GM21737 (cell line): ENCODE results near the gene TPM4.

ENCODE experiments used
- ATAC-seq: cut with Tn5 transposase; IDR thresholded peaks from one replicate; pipeline ENCODE4 v1.9.1; 2021; ENCODE audit warnings: mild to moderate bottlenecking, moderate library complexity; ENCODE audit not compliant: unreplicated experiment

TPM4 gene

GRCh38 chr19:16041299-16041990, 34.9 kb upstream of the TPM4 start:
- ATAC-seq, result no peak

GRCh38 chr19:16041991-16042386, 34.3 kb upstream of the TPM4 start:
- no peak for ATAC-seq

DNA sequence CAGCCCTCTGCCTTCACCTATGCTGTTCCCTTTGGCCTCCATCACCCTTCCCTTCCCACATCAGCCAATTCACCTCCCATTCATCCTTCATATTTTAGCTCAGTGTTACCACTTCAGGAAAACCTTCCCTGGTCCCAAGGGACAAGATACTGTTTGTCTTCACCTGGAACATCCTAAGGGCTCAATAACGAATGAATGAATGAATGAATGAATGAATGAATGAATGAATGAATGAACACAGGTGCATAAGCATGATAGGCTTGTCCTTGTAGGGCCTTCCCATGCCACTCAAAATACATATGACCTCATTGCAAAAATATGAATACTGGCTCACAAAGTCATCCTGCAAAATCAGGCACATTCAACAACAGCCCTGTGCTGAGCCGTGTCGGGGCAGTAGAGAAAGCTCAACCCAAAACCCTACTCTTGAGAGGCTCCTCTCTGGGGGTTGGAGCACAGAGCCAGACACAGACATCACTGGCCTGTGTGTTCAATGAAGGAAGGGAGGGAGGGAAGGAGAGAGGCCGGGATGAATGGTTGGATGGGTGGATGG, 33.7 kb upstream of the TPM4 start:
- ATAC-seq, result no peak

GRCh38 chr19:16043156-16043757, 33.0 kb upstream of the TPM4 start:
- ATAC-seq, result no peak

DNA sequence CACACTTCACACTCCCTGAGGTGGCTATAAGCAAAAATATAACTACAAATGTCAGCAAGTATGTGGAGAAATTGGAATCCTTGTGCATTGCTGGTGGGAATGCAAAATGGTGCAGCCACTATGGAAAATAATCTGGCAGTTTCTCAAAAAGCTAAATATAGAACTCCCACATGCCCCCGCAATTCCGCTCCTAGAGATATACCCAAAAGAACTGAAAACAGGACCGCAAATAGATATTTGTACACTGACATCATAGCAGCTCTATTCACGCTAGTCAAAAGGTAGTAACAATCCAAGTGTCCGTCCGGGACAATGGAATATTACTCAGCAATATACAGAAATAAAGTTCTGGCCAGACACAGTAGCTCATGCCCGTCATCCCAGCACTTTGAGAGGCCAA, 31.5 kb upstream of the TPM4 start:
- no peak for ATAC-seq

GRCh38 chr19:16045171-16045570, 31.1 kb upstream of the TPM4 start:
- no peak for ATAC-seq

- no peak for ATAC-seq
Measured at GRCh38 chr19:16045893-16046292, 30.4 kb upstream of the TPM4 start.

DNA sequence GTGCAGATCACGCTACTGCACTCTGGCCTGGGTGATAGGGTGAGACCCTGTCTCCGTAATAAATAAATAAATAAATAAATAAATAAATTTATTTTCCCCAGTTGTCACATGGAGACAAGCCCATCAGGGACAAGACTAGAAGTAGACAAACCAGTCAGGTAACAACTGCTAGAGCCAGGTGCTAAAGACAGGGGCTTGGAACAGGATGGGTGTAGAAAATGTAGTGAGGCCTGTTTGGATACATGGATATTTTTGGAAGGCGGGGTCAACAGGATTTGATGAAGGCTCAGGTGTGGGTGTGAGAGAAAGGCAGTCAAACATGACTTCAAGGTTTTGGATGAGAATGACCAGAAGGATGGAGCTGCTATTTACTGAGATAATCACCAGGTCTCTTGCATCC, 27.7 kb upstream of the TPM4 start:
- ATAC-seq, result no peak

DNA sequence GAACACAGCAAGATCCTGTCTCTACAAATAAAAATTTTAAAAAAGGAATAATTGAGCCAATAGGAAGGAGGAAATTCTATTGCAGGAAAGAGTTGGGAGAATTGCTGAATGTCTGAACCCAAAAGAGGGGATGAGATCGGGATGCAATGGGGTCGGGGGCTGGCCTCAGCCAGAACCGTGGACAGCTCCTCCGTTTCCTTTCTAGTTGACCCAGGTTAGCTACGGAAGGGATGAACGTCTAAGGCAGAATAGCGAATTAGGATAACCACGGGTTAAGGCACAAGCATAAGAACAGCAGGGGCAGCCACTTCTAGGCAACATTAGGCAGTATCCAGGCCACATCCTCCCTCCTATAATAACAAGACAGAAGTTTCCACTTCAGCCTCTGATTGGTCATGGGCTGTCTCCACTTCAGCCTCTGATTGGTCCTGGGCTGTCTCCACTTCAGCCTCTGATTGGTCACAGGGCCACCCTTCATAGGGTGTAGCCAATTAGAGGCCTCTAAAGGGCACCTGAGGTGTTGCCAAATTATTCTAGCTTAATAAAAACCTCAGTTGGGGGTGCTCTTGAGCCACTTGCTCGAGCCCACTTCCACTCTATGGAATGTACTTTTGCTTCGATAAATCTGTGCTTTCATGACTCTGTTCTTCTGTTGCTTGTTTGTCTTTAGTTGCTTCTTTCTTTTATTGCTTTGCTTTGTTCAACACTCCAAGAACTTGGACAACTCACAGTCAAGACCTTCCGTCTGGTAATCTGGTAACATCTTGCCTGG, 24.9 kb upstream of the TPM4 start:
- no peak for ATAC-seq

DNA sequence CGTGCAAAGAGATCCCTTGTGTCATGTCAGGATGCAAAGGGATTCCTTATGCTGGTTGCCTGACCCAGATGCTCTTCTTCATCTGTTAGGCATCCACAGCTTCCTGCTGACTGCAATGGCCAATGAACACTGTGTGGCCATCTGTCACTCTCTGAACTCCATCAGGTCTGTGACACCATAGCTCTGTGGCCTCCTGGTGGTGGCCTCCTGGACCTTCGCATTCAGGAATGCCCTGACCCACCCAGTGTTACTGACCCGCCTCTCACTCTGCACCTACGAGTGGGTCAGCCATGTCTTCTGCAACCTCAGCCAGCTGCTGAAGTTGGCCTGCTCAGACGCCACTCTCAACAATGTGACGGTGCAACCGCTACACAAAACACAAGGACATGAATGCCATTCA, 23.9 kb upstream of the TPM4 start:
- ATAC-seq, result no peak

GRCh38 chr19:16057062-16057461, 19.2 kb upstream of the TPM4 start:
- ATAC-seq, result no peak

- ATAC-seq, result no peak
Measured at GRCh38 chr19:16060294-16060693, 16.0 kb upstream of the TPM4 start.

GRCh38 chr19:16061943-16062342, 14.4 kb upstream of the TPM4 start:
- ATAC-seq, result no peak

DNA sequence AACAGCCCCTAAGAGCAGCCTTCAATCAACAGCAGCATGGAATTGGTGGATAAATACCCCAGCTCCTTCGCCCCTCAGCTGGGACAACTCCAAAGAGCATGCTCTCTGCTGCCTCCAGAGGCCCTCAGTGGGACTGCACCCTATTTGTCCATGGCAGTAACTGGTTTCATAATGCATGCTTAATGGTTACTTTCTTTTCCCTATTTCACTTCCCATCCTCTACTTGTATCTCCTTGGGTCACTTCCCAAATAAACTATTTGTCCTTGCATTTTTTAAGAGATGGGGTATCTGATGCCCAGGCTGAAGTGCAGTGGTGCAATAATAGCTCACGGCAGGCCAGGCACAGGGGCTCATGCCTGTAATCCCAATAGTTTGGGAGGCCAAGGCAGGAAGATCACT, 13.5 kb upstream of the TPM4 start:
- ATAC-seq, result no peak

GRCh38 chr19:16064209-16064889, 11.9 kb upstream of the TPM4 start:
- ATAC-seq, result no peak

- no peak for ATAC-seq
Measured at GRCh38 chr19:16066611-16067104, 9.6 kb upstream of the TPM4 start.

GRCh38 chr19:16067205-16067938, 8.9 kb upstream of the TPM4 start:
- ATAC-seq, result no peak

DNA sequence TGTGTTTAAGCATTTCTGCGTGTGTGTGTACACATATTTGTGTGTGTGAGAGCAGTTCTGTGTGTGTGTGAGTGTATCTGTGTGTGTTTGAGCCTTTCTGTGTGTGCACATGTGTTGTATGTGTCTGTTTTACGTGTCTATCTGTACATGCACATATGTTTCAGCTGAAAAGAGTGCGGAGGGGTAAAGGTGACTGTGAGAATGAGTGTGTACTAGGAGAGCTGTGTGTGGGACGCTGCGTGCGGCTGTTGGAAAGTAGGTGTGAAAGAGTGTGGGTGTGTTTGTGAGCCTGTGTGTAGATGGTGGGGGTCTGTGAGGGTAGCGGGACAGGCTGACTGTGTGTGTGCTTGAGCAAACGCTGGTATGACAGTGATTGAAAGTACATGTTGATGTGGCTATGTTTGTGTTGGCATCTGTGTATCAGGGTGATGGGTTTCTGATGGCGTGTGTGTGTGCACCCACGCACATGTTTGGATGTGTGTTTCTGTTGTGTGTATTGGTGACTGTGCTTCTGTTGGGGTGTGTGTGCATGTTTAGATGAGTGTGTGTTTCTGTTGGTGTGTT, 7.5 kb upstream of the TPM4 start:
- no peak for ATAC-seq

GRCh38 chr19:16069813-16070365, 6.4 kb upstream of the TPM4 start:
- no peak for ATAC-seq
